ENCODE measurements around the gene GLI3. TPM values are rescaled to one million over a fixed set of nuclear protein-coding genes. Genes with fewer than 3 reads are reported as not detected.
A peak's percentile ranks its signal among the peaks of the same experiment; 100 is the strongest.

The GLI3 gene
- total RNA-seq, 1 donor from 2014 or later, result 136 TPM

DNA sequence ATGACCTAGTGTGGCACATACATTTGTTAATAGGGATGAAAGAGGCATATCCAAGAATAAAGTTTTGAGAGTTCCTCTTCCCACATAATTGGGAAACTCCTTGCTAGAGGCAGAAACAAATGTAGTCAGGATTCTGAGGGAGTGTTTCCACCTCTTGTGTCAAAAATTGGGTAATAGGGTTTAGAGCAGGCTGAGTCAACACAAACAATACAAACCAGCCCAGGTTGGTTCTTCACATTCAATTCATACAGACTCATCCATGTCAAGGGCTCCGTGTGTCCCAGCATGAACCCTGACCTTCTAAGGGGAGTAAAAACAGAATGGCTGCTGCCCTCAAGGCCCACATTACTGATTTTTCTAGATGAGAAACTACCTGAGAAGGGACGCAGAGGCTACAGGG lies 75.3 kb downstream of the GLI3 start:
- TF ChIP-seq, protein P1, sequence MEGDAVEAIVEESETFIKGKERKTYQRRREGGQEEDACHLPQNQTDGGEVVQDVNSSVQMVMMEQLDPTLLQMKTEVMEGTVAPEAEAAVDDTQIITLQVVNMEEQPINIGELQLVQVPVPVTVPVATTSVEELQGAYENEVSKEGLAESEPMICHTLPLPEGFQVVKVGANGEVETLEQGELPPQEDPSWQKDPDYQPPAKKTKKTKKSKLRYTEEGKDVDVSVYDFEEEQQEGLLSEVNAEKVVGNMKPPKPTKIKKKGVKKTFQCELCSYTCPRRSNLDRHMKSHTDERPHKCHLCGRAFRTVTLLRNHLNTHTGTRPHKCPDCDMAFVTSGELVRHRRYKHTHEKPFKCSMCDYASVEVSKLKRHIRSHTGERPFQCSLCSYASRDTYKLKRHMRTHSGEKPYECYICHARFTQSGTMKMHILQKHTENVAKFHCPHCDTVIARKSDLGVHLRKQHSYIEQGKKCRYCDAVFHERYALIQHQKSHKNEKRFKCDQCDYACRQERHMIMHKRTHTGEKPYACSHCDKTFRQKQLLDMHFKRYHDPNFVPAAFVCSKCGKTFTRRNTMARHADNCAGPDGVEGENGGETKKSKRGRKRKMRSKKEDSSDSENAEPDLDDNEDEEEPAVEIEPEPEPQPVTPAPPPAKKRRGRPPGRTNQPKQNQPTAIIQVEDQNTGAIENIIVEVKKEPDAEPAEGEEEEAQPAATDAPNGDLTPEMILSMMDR (conservative IDR thresholded peaks at IDR 0.05), result no peak
- Mint-ChIP-seq H3K9me3 (no peaks in the 10 kb centered on the region), H3K4me1 (peaks cover 52% of the 10 kb centered on the region), H3K4me3 (no peak overlapping the region), H3K36me3 (ENCODE audit: low read depth) (peaks cover 5% of the 10 kb centered on the region), H3K27ac (ENCODE audit: unreplicated experiment) (no peak overlapping the region), H3K27me3 (ENCODE audit: low read depth) (no peaks in the 10 kb centered on the region)
- no peak for DNase-seq (ENCODE audit: low read depth, low spot score)

GRCh38 chr7:42161110-42161509 lies 75.9 kb downstream of the GLI3 start:
- Mint-ChIP-seq H3K4me1 (peaks cover 51% of the 10 kb centered on the region), H3K36me3 (ENCODE audit: low read depth) (peaks cover 2% of the 10 kb centered on the region), H3K27ac (ENCODE audit: unreplicated experiment) (no peak overlapping the region), H3K4me3 (no peak overlapping the region), H3K9me3 (no peaks in the 10 kb centered on the region), H3K27me3 (ENCODE audit: low read depth) (no peaks in the 10 kb centered on the region)
- no peak for DNase-seq (ENCODE audit: low read depth, low spot score)
- TF ChIP-seq, protein P1 (conservative IDR thresholded peaks at IDR 0.05), result no peak

- no peak overlapping the region for H3K4me3 Mint-ChIP-seq
- TF ChIP-seq, protein P1 (conservative IDR thresholded peaks at IDR 0.05), result no peak
- DNase-seq (ENCODE audit: low read depth, low spot score), result no peak
- H3K27me3 Mint-ChIP-seq (ENCODE audit: low read depth), result no peaks in the 10 kb centered on the region
- no peaks in the 10 kb centered on the region for H3K36me3 Mint-ChIP-seq (ENCODE audit: low read depth)
- H3K9me3 Mint-ChIP-seq, result no peaks in the 10 kb centered on the region
- H3K27ac Mint-ChIP-seq (ENCODE audit: unreplicated experiment), result no peak overlapping the region
- H3K4me1 Mint-ChIP-seq, result peaks cover 48% of the 10 kb centered on the region
Measured at GRCh38 chr7:42159130-42159529, 77.9 kb downstream of the GLI3 start.

DNA sequence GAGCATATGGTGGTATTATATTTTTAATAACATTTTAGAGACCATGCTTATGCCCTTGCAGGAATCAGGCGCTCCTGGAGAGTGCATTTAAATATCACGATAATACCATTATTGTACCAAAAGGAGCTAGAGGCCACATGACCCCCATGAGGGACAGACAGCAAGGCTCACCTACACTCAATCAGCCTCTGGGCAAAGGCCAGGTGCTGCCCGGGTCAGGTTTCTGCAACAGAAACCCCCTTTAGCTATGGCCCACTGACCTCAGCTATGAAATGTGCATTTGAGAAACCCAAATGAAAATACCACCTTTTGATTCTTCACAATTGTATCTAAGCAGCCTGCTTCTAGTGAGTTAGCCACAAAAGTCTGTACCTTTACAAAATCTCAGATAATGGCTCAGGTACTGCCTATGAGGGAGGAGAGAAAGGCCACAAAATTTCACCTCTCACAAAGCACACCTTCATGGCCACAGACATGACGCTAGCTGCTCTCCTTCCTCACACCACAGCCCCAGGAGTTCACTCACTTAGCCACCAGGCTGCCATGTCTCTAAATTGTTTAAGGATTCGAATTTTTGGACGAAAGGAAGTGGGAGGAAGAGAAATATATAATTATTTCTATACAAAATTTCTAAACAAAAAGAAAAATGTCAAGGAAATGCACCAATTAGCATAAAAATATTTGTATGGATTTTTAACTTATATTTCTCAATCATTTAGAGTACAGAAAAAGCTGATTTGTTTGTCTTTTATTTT lies 79.9 kb downstream of the GLI3 start:
- Mint-ChIP-seq H3K9me3 (no peaks in the 10 kb centered on the region), H3K36me3 (ENCODE audit: low read depth) (no peaks in the 10 kb centered on the region), H3K4me1 (peaks cover 31% of the 10 kb centered on the region), H3K27ac (ENCODE audit: unreplicated experiment) (no peak overlapping the region), H3K27me3 (ENCODE audit: low read depth) (no peaks in the 10 kb centered on the region), H3K4me3 (no peak overlapping the region)
- no peak for DNase-seq (ENCODE audit: low read depth, low spot score)
- TF ChIP-seq, protein P1 (conservative IDR thresholded peaks at IDR 0.05), result no peak

DNA sequence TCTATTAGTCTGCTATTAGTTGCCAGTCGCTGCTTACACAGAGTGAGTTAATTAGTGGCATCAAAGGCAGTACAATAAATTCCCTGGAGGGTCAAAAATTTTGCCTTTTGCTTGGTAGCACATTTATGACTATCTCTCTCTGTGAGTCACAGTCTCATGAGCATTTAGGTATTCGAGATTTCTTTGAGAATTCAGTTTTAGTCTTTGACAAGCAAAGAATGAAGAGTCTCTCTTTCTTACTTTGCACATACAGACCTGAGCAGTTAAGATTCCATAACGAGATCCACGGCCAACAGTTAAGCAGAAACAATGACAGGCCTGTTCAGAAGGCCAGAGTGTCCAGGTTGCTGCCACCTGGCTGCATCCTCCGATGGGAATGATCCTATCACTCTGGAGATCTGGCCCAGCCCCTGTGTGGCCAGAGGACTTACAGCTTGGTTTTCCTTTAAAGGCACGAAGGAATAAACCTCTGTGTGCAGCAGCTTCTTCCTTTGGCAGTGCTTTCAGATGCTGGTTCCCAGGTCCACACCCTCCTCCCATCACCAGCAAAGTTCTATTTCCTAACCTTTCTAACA lies 80.6 kb downstream of the GLI3 start:
- Mint-ChIP-seq H3K36me3 (ENCODE audit: low read depth) (no peaks in the 10 kb centered on the region), H3K4me3 (peak overlapping the region; percentile 66), H3K27me3 (ENCODE audit: low read depth) (no peaks in the 10 kb centered on the region), H3K9me3 (no peaks in the 10 kb centered on the region), H3K4me1 (peaks cover 24% of the 10 kb centered on the region), H3K27ac (ENCODE audit: unreplicated experiment) (peak overlapping the region; percentile 76)
- TF ChIP-seq, protein P1 (conservative IDR thresholded peaks at IDR 0.05), result no peak
- DNase-seq (ENCODE audit: low read depth, low spot score), result no peak

All from neural crest cell (in vitro differentiated cells).